Large intestine (tissue), 3 donors: Measurements from ENCODE around the gene TCF20. TPM values are rescaled to one million over a fixed set of nuclear protein-coding genes. Genes with fewer than 3 reads are reported as not detected.

ENCODE experiments used
- DNase-seq, 2 donors: peaks; one replicate each; pipeline versions ENCODE4 v3.0.0 to v3.0.0-alpha.2; 2013
- H3K27ac ChIP-seq: one replicate; pipeline ENCODE4 v1.5.1; 2013; ENCODE audit warnings: low read length
- H3K27me3 ChIP-seq: 2 replicates; pipeline ENCODE4 v1.6.1; 2013; ENCODE audit warnings: low read length; ENCODE audit not compliant: control insufficient read depth, insufficient read depth
- H3K36me3 ChIP-seq: 2 replicates; pipeline ENCODE4 v1.6.1; 2013; ENCODE audit warnings: low read length; ENCODE audit not compliant: control insufficient read depth, insufficient read depth
- H3K4me1 ChIP-seq: one replicate; pipeline ENCODE4 v1.6.1; 2013; ENCODE audit warnings: low read length; ENCODE audit not compliant: control insufficient read depth, insufficient read depth
- H3K4me3 ChIP-seq: one replicate; pipeline ENCODE4 v1.5.1; 2013; ENCODE audit warnings: low read length
- H3K9me3 ChIP-seq: one replicate; pipeline ENCODE4 v1.6.1; 2013; ENCODE audit warnings: mild to moderate bottlenecking, low read depth, low read length, moderate library complexity; ENCODE audit not compliant: control insufficient read depth
- WGBS: methylation state at CpG from one replicate; pipeline ENCODE4 v1.1.5; 2013; ENCODE audit warnings: low lambda C conversion rate; ENCODE audit not compliant: insufficient coverage; 5-methylcytosine and 5-hydroxymethylcytosine counted together
- polyA plus RNA-seq: library from polyadenylated mRNA; unstranded; fragments of 120-200 nt; gene quantifications from one replicate; pipeline ENCODE4 v1.2.1, GENCODE V29; 2013

The TCF20 gene
- polyA plus RNA-seq, 1 donor: 30.5 TPM

DNA sequence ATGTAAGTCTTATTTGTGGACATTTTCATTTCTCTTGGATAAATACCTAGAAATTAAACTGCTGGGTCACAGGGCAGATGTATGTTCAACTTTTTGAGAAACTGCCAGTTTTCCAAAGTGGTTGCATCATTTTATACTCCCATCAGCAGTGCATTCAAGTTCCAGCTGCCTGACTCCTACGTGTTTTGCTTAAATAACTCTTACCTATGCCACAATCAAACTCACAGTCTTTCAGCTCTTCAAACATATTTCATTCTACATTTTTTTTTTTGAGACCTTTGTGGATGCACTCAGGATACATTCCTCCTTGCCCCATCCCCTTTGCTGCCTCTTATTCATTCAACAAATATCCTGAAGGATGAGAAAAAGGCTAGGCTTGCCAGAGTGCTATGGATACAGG is 9.2 kb downstream of the TCF20 start:
- Histone ChIP-seq H3K27me3 (no peaks in the 10 kb centered on the region), H3K9me3 (no peaks in the 10 kb centered on the region), H3K36me3 (no peaks in the 10 kb centered on the region), H3K27ac (no peak overlapping the region), H3K4me3 (no peak overlapping the region), H3K4me1 (no peaks in the 10 kb centered on the region)
- WGBS: no CpG with 5 or more reads among the region's 1 CpG
- no peak for DNase-seq

GRCh38 chr22:42258126-42258525 is 12.3 kb downstream of the TCF20 start:
- Histone ChIP-seq H3K27ac (no peak overlapping the region), H3K4me1 (no peaks in the 10 kb centered on the region), H3K36me3 (no peaks in the 10 kb centered on the region), H3K9me3 (no peaks in the 10 kb centered on the region), H3K27me3 (no peaks in the 10 kb centered on the region), H3K4me3 (no peak overlapping the region)
- 100% methylated on average over 1 of the region's 5 CpGs for WGBS
- DNase-seq: no peak

- Histone ChIP-seq H3K4me3 (no peak overlapping the region), H3K4me1 (no peaks in the 10 kb centered on the region), H3K27ac (no peak overlapping the region), H3K36me3 (no peaks in the 10 kb centered on the region), H3K9me3 (no peaks in the 10 kb centered on the region), H3K27me3 (no peaks in the 10 kb centered on the region)
- no peak for DNase-seq
- 90% methylated on average over 2 of the region's 2 CpGs for WGBS
Measured at GRCh38 chr22:42257386-42257785, 13.1 kb downstream of the TCF20 start.

DNA sequence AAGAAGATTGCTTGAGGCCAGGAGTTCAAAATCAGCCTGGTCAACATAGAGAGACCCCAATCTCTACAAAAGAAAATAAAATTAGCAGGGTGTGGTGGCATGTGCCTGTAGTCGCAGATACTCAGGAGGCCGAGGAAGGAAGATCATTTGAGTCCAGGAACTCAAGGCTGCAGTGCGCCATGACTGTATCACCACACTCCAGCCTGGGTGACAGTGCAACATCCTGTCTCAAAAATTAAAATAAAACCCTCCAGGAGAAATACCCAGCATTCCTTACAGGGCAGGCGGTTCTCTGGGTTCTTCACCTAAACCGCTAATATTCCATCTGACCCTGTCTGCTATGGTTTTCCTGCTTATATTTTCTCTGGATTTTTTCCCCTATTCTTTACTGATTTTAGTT is 13.5 kb downstream of the TCF20 start:
- Histone ChIP-seq H3K27me3 (no peaks in the 10 kb centered on the region), H3K4me1 (no peaks in the 10 kb centered on the region), H3K27ac (no peak overlapping the region), H3K36me3 (no peaks in the 10 kb centered on the region), H3K4me3 (no peak overlapping the region), H3K9me3 (no peaks in the 10 kb centered on the region)
- DNase-seq: no peak
- 100% methylated on average over 2 of the region's 5 CpGs for WGBS

- Histone ChIP-seq H3K4me1 (no peaks in the 10 kb centered on the region), H3K4me3 (no peak overlapping the region), H3K36me3 (no peaks in the 10 kb centered on the region), H3K9me3 (no peaks in the 10 kb centered on the region), H3K27ac (no peak overlapping the region), H3K27me3 (no peaks in the 10 kb centered on the region)
- WGBS: no CpG with 5 or more reads among the region's 2 CpGs
- DNase-seq: no peak
Measured at GRCh38 chr22:42256220-42256619, 14.2 kb downstream of the TCF20 start.

GRCh38 chr22:42249831-42250230 is 20.6 kb downstream of the TCF20 start:
- Histone ChIP-seq H3K27ac (peak overlapping the region; percentile 30), H3K27me3 (no peaks in the 10 kb centered on the region), H3K4me1 (peaks cover 4% of the 10 kb centered on the region), H3K36me3 (no peaks in the 10 kb centered on the region), H3K4me3 (no peak overlapping the region), H3K9me3 (no peaks in the 10 kb centered on the region)
- no CpG with 5 or more reads among the region's 4 CpGs for WGBS
- DNase-seq: no peak

GRCh38 chr22:42248995-42249394 is 21.5 kb downstream of the TCF20 start:
- Histone ChIP-seq H3K36me3 (peaks cover under 1% of the 10 kb centered on the region), H3K27ac (peak overlapping the region; percentile 30), H3K4me3 (no peak overlapping the region), H3K4me1 (peaks cover 4% of the 10 kb centered on the region), H3K9me3 (no peaks in the 10 kb centered on the region), H3K27me3 (no peaks in the 10 kb centered on the region)
- no CpG with 5 or more reads among the region's 1 CpG for WGBS
- peak; percentile 59 to 72 for DNase-seq

DNA sequence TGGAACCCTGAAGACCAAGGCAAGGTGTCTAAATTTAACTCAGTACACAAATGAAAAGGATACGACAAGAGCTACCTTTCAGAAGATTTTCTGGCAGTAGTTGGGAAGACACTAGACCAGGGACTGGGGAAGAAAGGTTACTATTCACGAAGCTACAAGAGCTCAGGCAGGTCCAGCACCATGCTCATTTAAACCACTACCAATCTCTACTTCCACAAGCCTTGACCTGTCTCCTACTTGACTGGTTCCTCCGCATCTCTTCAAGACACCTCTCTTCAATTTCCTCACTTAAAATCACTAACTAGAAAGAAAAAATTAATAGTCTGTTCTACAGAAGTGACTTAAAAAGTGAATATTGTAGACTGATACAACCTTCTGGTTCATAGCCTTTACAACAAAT is 22.9 kb downstream of the TCF20 start:
- no peak overlapping the region for H3K4me3 ChIP-seq
- no peak for DNase-seq
- no peaks in the 10 kb centered on the region for H3K9me3 ChIP-seq
- H3K36me3 ChIP-seq: peaks cover 3% of the 10 kb centered on the region
- 100% methylated on average over 2 of the region's 3 CpGs for WGBS
- H3K4me1 ChIP-seq: peaks cover 4% of the 10 kb centered on the region
- H3K27ac ChIP-seq: no peak overlapping the region
- H3K27me3 ChIP-seq: no peaks in the 10 kb centered on the region

GRCh38 chr22:42243802-42244060 is 26.7 kb downstream of the TCF20 start:
- Histone ChIP-seq H3K9me3 (peaks cover 3% of the 10 kb centered on the region), H3K4me1 (no peaks in the 10 kb centered on the region), H3K36me3 (peaks cover 3% of the 10 kb centered on the region), H3K27ac (no peak overlapping the region), H3K27me3 (no peaks in the 10 kb centered on the region), H3K4me3 (no peak overlapping the region)
- no peak for DNase-seq

DNA sequence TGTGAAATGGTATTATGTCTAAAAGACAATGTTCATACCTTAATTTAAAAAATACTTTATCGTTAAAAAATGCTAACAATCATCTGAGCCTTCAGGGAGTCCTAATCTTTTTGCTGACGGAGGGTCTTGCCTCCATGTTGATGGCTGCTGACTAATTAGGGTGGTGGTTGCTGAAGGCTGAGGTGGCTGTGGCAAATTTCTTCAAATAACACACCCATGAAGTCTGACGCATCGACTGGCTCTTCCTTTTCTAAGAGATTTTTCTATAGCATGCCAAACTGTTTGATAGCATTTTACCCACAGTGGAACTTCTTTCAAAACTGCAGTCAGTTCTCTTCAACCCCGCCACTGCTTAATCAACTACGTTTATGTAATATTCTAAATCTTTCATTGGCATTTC is 33.6 kb downstream of the TCF20 start:
- no peak for DNase-seq
- no peaks in the 10 kb centered on the region for H3K4me1 ChIP-seq
- no peaks in the 10 kb centered on the region for H3K36me3 ChIP-seq
- H3K27me3 ChIP-seq: no peaks in the 10 kb centered on the region
- peaks cover 8% of the 10 kb centered on the region for H3K9me3 ChIP-seq
- 100% methylated on average over 2 of the region's 6 CpGs for WGBS
- no peak overlapping the region for H3K4me3 ChIP-seq
- no peak overlapping the region for H3K27ac ChIP-seq

DNA sequence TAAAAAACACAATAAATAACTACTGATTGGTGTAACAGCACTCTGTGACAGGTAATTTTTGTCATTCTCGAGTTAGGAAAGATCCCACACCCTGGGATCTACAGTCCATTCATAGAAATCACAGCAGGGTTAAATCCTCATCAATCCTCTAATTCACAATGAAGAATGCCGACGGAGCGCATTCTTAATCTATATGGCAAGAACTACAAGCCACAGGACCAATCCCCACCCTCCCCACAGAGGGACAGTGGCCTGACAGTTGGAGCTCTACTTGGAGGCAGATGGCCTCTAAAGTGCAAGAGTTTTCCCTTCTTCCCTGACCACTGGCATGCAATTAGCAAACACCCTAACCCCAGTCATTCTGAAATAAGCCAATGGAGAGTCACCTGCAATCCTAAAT is 34.2 kb downstream of the TCF20 start:
- H3K27me3 ChIP-seq: no peaks in the 10 kb centered on the region
- WGBS: 100% methylated on average over 1 of the region's 4 CpGs
- H3K9me3 ChIP-seq: peaks cover 8% of the 10 kb centered on the region
- H3K36me3 ChIP-seq: no peaks in the 10 kb centered on the region
- DNase-seq: no peak
- no peak overlapping the region for H3K27ac ChIP-seq
- H3K4me1 ChIP-seq: no peaks in the 10 kb centered on the region
- no peak overlapping the region for H3K4me3 ChIP-seq
